H1 (cell line): ENCODE results near the gene SFMBT2. TPM values are rescaled to one million over a fixed set of nuclear protein-coding genes. Genes with fewer than 3 reads are reported as not detected.

Source experiments
- CTCF ChIA-PET: fragments of 300-600 bp; sonication (Branson Sonifier 250); formaldehyde crosslinking; loops from one replicate; lab custom pipeline; 2021; ENCODE audit not compliant: partially characterized antibody; lab: Charles Lee
- POLR2A ChIA-PET: fragments of 300-600 bp; sonication (Branson Sonifier 250); formaldehyde crosslinking; loops from one replicate; lab custom pipeline; 2021; ENCODE audit warnings: inconsistent platforms; ENCODE audit not compliant: partially characterized antibody; lab: Charles Lee
- DNase-seq, 2 experiments: peaks; one replicate each; pipeline versions ENCODE4 v3.0.0 to v3.0.0-alpha.2; 2010 to 2022; ENCODE audit warnings: low spot score in 2 of 2, low read depth in 1 of 2, mixed read lengths in 1 of 2
- FAIRE-seq: peaks from 2 replicates; lab custom pipeline; 2011; peaks lifted over from hg19 to GRCh38; lab: Jason Lieb, UNC
- H2AFZ ChIP-seq: 2 replicates; pipeline ENCODE4 v1.8.1; 2012; ENCODE audit warnings: low read length, inconsistent platforms
- H2AK5ac ChIP-seq: 2 replicates; pipeline ENCODE4 v1.6.1; 2013; ENCODE audit warnings: low read depth, low read length
- H2BK120ac ChIP-seq: replicated peaks from 2 replicates; pipeline ENCODE3; 2013; ENCODE audit warnings: low read depth, low read length, inconsistent platforms
- H2BK12ac ChIP-seq: 2 replicates; pipeline ENCODE4 v1.6.1; 2013; ENCODE audit warnings: low read depth, low read length
- H2BK15ac ChIP-seq: 2 replicates; pipeline ENCODE4 v1.6.1; 2013; ENCODE audit warnings: low read length
- H2BK20ac ChIP-seq: 2 replicates; pipeline ENCODE4 v1.6.1; 2013; ENCODE audit warnings: low read length
- H2BK5ac ChIP-seq: 2 replicates; pipeline ENCODE4 v1.6.1; 2013; ENCODE audit warnings: low read depth, low read length
- H3K14ac ChIP-seq: 2 replicates; pipeline ENCODE4 v1.6.1; 2013; ENCODE audit warnings: inconsistent platforms; ENCODE audit not compliant: insufficient read length
- H3K18ac ChIP-seq: 2 replicates; pipeline ENCODE4 v1.6.1; 2013; ENCODE audit warnings: low read length; ENCODE audit errors: extremely low read depth
- H3K23ac ChIP-seq: 2 replicates; pipeline ENCODE4 v1.6.1; 2013; ENCODE audit warnings: inconsistent platforms; ENCODE audit not compliant: insufficient read length
- H3K23me2 ChIP-seq: 2 replicates; pipeline ENCODE4 v1.6.1; 2013; ENCODE audit warnings: low read depth, low read length
- H3K27ac ChIP-seq: 2 replicates; pipeline ENCODE4 v1.6.1; 2011; ENCODE audit warnings: low read depth, low read length, inconsistent platforms
- H3K27me3 ChIP-seq, 4 experiments: replicated peaks in 1 of 4; 1 replicate in 1 of 4; 2 replicates in 3 of 4; pipeline versions ENCODE4 v1.6.1 to v1.8.1; 2011 to 2013; ENCODE audit warnings: low read length in 3 of 4, mild to moderate bottlenecking in 3 of 4, inconsistent platforms in 2 of 4, mixed read lengths in 2 of 4, moderate library complexity in 1 of 4; ENCODE audit not compliant: control insufficient read depth in 3 of 4, insufficient read depth in 3 of 4; ENCODE audit errors: extremely low read depth in 1 of 4
- H3K36me3 ChIP-seq, 4 experiments: 2 replicates each; pipeline versions ENCODE4 v1.6.1 to v1.8.1; 2011 to 2013; ENCODE audit warnings: mild to moderate bottlenecking in 4 of 4, low read length in 3 of 4, moderate library complexity in 2 of 4, control low read depth in 1 of 4, inconsistent platforms in 1 of 4; ENCODE audit not compliant: insufficient read depth in 4 of 4, control insufficient read depth in 2 of 4
- H3K4ac ChIP-seq: replicated peaks from 2 replicates; pipeline ENCODE3; 2013; ENCODE audit warnings: low read length, low read depth, mixed read lengths, inconsistent platforms; ENCODE audit not compliant: insufficient read length
- H3K4me1 ChIP-seq, 4 experiments: replicated peaks in 1 of 4; 1 replicate in 1 of 4; 2 replicates in 3 of 4; pipeline versions ENCODE4 v1.6.1 to v1.8.1; 2011 to 2013; ENCODE audit warnings: low read length in 3 of 4, inconsistent platforms in 2 of 4, mixed read lengths in 1 of 4; ENCODE audit not compliant: insufficient read depth in 4 of 4, control insufficient read depth in 3 of 4
- H3K4me2 ChIP-seq, 2 experiments: 2 replicates each; pipeline versions ENCODE4 v1.6.1 to v1.8.1; 2011 to 2013; ENCODE audit warnings: low read depth in 2 of 2, low read length in 2 of 2, control low read depth in 1 of 2, inconsistent platforms in 1 of 2, mild to moderate bottlenecking in 1 of 2; ENCODE audit not compliant: insufficient read depth in 1 of 2
- H3K4me3 ChIP-seq, 4 experiments: fragments of 200-600, 300-600 bp in 1 of 4; sonication (generic), shearing (Covaris generic), sonication (Bioruptor Twin) in 1 of 4; 2 replicates each; pipeline versions ENCODE4 v1.5.1 to v1.8.1; 2011 to 2016; ENCODE audit warnings: low read length in 4 of 4, low read depth in 3 of 4, control low read depth in 2 of 4, inconsistent platforms in 2 of 4, mild to moderate bottlenecking in 2 of 4, mixed read lengths in 1 of 4, moderate library complexity in 1 of 4; ENCODE audit not compliant: insufficient read depth in 2 of 4; ENCODE audit errors: extremely low read depth in 1 of 4
- H3K56ac ChIP-seq: replicated peaks from 2 replicates; pipeline ENCODE3; 2013; ENCODE audit warnings: low read depth, mild to moderate bottlenecking, mixed read lengths, low read length, inconsistent platforms; ENCODE audit not compliant: insufficient read length
- H3K79me1 ChIP-seq: 2 replicates; pipeline ENCODE4 v1.6.1; 2013; ENCODE audit warnings: low read depth, low read length, control low read depth
- H3K79me2 ChIP-seq, 2 experiments: 2 replicates each; pipeline versions ENCODE4 v1.6.1 to v1.8.1; 2012 to 2013; ENCODE audit warnings: low read length in 2 of 2, mild to moderate bottlenecking in 2 of 2, inconsistent platforms in 1 of 2; ENCODE audit not compliant: insufficient read depth in 2 of 2, control insufficient read depth in 1 of 2
- H3K9ac ChIP-seq, 4 experiments: replicated peaks in 1 of 4; 1 replicate in 1 of 4; 2 replicates in 3 of 4; pipeline versions ENCODE4 v1.6.1 to v1.8.1; 2011 to 2013; ENCODE audit warnings: low read depth in 3 of 4, low read length in 3 of 4, control low read depth in 2 of 4, mild to moderate bottlenecking in 2 of 4, moderate library complexity in 2 of 4, inconsistent platforms in 1 of 4; ENCODE audit errors: extremely low read depth in 1 of 4
- H3K9me3 ChIP-seq, 2 experiments: 2 replicates each; pipeline versions ENCODE4 v1.6.1 to v1.8.1; 2012 to 2013; ENCODE audit warnings: mild to moderate bottlenecking in 2 of 2, moderate library complexity in 2 of 2, control low read depth in 1 of 2, inconsistent platforms in 1 of 2, low read depth in 1 of 2, low read length in 1 of 2, mixed read lengths in 1 of 2; ENCODE audit not compliant: insufficient read depth in 2 of 2
- H4K20me1 ChIP-seq, 2 experiments: replicated peaks in 1 of 2; 2 replicates each; pipeline versions ENCODE3 to v1.8.1; 2011 to 2013; ENCODE audit warnings: inconsistent platforms in 2 of 2, low read length in 2 of 2, mild to moderate bottlenecking in 1 of 2; ENCODE audit not compliant: insufficient read depth in 2 of 2, control insufficient read depth in 1 of 2
- H4K5ac ChIP-seq: 2 replicates; pipeline ENCODE4 v1.6.1; 2013; ENCODE audit warnings: low read length, low read depth, mixed read lengths, inconsistent platforms; ENCODE audit not compliant: insufficient read length
- H4K8ac ChIP-seq: 2 replicates; pipeline ENCODE4 v1.8.0; 2013; ENCODE audit warnings: mild to moderate bottlenecking, moderate library complexity, low read length, inconsistent platforms; ENCODE audit not compliant: insufficient read depth; ENCODE audit errors: extremely low read depth
- H4K91ac ChIP-seq: replicated peaks from 2 replicates; pipeline ENCODE3; 2013; ENCODE audit warnings: low read length, mixed read lengths, inconsistent platforms; ENCODE audit not compliant: insufficient read length
- ASH2L ChIP-seq: fragments of 200-600, 300-600 bp; sonication (generic); IDR thresholded peaks from one replicate; pipeline ENCODE4 v1.7.1; 2017; ENCODE audit warnings: low read length
- BCL11A ChIP-seq, 2 experiments: IDR thresholded peaks; one replicate each; pipeline ENCODE4 v1.6.1; 2011; ENCODE audit warnings: low read depth in 2 of 2, low read length in 2 of 2, mild to moderate bottlenecking in 2 of 2
- EGR1 ChIP-seq: IDR thresholded peaks from 2 replicates; pipeline ENCODE4 v1.6.1; 2011; ENCODE audit warnings: low read depth, low read length, borderline replicate concordance
- EP300 ChIP-seq, 2 experiments: IDR thresholded peaks; 1 replicate in 1 of 2; 2 replicates in 1 of 2; pipeline ENCODE4 v1.6.1; 2011 to 2012; ENCODE audit warnings: low read depth in 2 of 2, low read length in 2 of 2, mild to moderate bottlenecking in 2 of 2, borderline replicate concordance in 1 of 2, inconsistent platforms in 1 of 2, moderate library complexity in 1 of 2
- HDAC6 ChIP-seq: IDR thresholded peaks from one replicate; pipeline ENCODE4 v1.7.1; 2012; ENCODE audit warnings: low read depth, mild to moderate bottlenecking, inconsistent platforms, low read length, moderate library complexity
- NANOG ChIP-seq: IDR thresholded peaks from 2 replicates; pipeline ENCODE4 v1.6.1; 2011; ENCODE audit warnings: low read length, low read depth, mild to moderate bottlenecking, inconsistent platforms; ENCODE audit not compliant: insufficient read depth, poor library complexity, severe bottlenecking
- PHF8 ChIP-seq: fragments of 200-600 bp; sonication (generic); conservative IDR thresholded peaks from 2 replicates; pipeline ENCODE4 v1.7.1; 2012; ENCODE audit warnings: low read depth, mild to moderate bottlenecking, inconsistent platforms, low read length, moderate library complexity
- POLR2AphosphoS5 ChIP-seq: IDR thresholded peaks from 2 replicates; pipeline ENCODE4 v1.6.1; 2011; ENCODE audit warnings: low read depth, low read length
- RBBP5 ChIP-seq: IDR thresholded peaks from 2 replicates; pipeline ENCODE4 v1.7.1; 2012; ENCODE audit warnings: low read depth, mild to moderate bottlenecking, inconsistent platforms, low read length, moderate library complexity, borderline replicate concordance
- RFX5 ChIP-seq: IDR thresholded peaks from 2 replicates; pipeline ENCODE4 v1.6.1; 2011; ENCODE audit warnings: low read depth, low read length, improper control_type of control experiment, borderline replicate concordance
- SRF ChIP-seq: IDR thresholded peaks from 2 replicates; pipeline ENCODE4 v1.6.1; 2011; ENCODE audit warnings: mild to moderate bottlenecking, low read depth, low read length, moderate library complexity
- WGBS, 2 experiments: shearing (Covaris generic) in 1 of 2; methylation state at CpG; one replicate each; pipeline versions ENCODE4 v1.1.6 to v1.1.7; 2013 to 2015; ENCODE audit warnings: low lambda C conversion rate in 2 of 2, mixed read lengths in 2 of 2, inconsistent platforms in 1 of 2, low coverage in 1 of 2, missing lambda C conversion rate in 1 of 2; ENCODE audit not compliant: insufficient replicate concordance in 2 of 2, insufficient coverage in 1 of 2, insufficient read length in 1 of 2; ENCODE audit errors: extremely low coverage in 1 of 2, missing lambda C conversion rate in 1 of 2; 5-methylcytosine and 5-hydroxymethylcytosine counted together
- polyA plus RNA-seq, 7 experiments: library from polyadenylated mRNA; depleted of rRNA in 3 of 7; stranded (reverse) in 5 of 7; unstranded in 2 of 7; fragments of >200 nt in 5 of 7; fragments of 200-250 nt in 2 of 7; gene quantifications; 1 replicate in 5 of 7; 2 replicates in 1 of 7; 4 replicates in 1 of 7; pipeline versions ENCODE4 v1.2.1 to v1.2.3, GENCODE V29; 2011 to 2013; ENCODE audit warnings: missing spikeins in 2 of 7, mixed read lengths in 2 of 7
- total RNA-seq: library from RNA; stranded (reverse); fragmentation: NEBNext Ultra II Directional; extraction: Animal tissue kit (Norgen Biotek cat#: 25700); gene quantifications from 2 replicates; pipeline ENCODE4 v1.2.1, GENCODE V29; 2021
- TF ChIP-seq, protein P1 (sequence below): IDR thresholded peaks from 2 replicates; pipeline ENCODE4 v1.6.1; 2012; ENCODE audit warnings: inconsistent platforms
- TF ChIP-seq, protein P2 (sequence below): IDR thresholded peaks from 2 replicates; pipeline ENCODE4 v1.6.1; 2011; ENCODE audit warnings: low read depth, mild to moderate bottlenecking, low read length; ENCODE audit not compliant: insufficient read depth

Gene SFMBT2
- total and polyA plus RNA-seq, 2 of the 8 experiments (the other 6 are each of a cell fraction or from before 2014, with no cell fraction given): 2.9 to 11.0 TPM

DNA sequence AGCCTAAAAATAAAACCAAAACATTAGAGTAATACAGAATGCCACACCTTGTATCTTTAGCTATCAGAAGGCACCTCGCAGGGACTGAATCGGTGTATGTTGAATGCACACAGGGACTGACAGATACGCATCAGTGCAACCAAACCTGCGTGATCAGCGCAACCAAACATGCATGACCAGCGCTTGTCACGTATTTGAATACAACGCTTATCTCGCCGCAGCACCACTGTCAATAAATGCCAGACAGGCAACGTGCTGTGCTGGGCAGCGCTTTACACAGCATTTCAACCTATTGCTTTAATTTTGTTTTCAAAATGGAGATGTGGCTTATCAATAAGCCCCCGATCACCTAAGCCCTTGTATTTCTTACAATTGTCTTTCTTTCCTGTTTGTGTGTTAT is 242.4 kb downstream of the SFMBT2 start:
- H3K4me3 ChIP-seq: no peak overlapping the region
- H3K9me3 ChIP-seq: no peaks in the 10 kb centered on the region
- no peak overlapping the region for H2AK5ac ChIP-seq
- H4K5ac ChIP-seq: no peak overlapping the region
- H3K27me3 ChIP-seq: no peaks in the 10 kb centered on the region
- H2BK15ac ChIP-seq: no peak overlapping the region
- H4K20me1 ChIP-seq: peaks cover 0 to 2% of the 10 kb centered on the region in 2 experiments
- no peak overlapping the region for H2BK20ac ChIP-seq
- no peak overlapping the region for H3K9ac ChIP-seq
- H2BK12ac ChIP-seq: no peak overlapping the region
- no peak overlapping the region for H2AFZ ChIP-seq
- ChIA-PET CTCF (interaction anchor here (1.2 kb wide), 1 partner anchor 47 kb away, joined by 6 read pairs; no protein-coding TSS in a partner anchor), POLR2A (no interaction called here)
- no peaks in the 10 kb centered on the region for H3K79me2 ChIP-seq
- no peak overlapping the region for H3K4ac ChIP-seq
- no peak overlapping the region for H3K27ac ChIP-seq
- peaks cover 2 to 9% (median 4%) of the 10 kb centered on the region in 4 experiments; a peak in 5 of 8 replicates for H3K36me3 ChIP-seq
- no peak overlapping the region for H3K56ac ChIP-seq
- H3K18ac ChIP-seq: no peak overlapping the region
- DNase-seq: no peak
- H4K8ac ChIP-seq: no peak overlapping the region
- no peak overlapping the region for H3K14ac ChIP-seq
- H2BK5ac ChIP-seq: no peak overlapping the region
- no peaks in the 10 kb centered on the region for H3K23me2 ChIP-seq
- FAIRE-seq: no peak
- no peaks in the 10 kb centered on the region for H3K79me1 ChIP-seq
- no peak overlapping the region for H2BK120ac ChIP-seq
- H4K91ac ChIP-seq: no peak overlapping the region
- no peak overlapping the region for H3K4me2 ChIP-seq
- H3K23ac ChIP-seq: no peak overlapping the region
- WGBS, 2 experiments: 94% methylated on average over 13 of the region's 13 CpGs; no CpG with 5 or more reads in 1 of the 2 experiments
- H3K4me1 ChIP-seq: no peaks in the 10 kb centered on the region
- TF ChIP-seq SRF (no peak), BCL11A (IDR thresholded peaks at IDR 0.05; ENCODE audit: low read depth in 2 of 2, low read length in 2 of 2) (no peak), HDAC6 (no peak), RBBP5 (no peak), RFX5 (no peak), NANOG (no peak), POLR2AphosphoS5 (no peak), EP300 (IDR thresholded peaks at IDR 0.05; ENCODE audit: borderline replicate concordance in 1 of 2, low read depth in 2 of 2, low read length in 2 of 2) (no peak), ASH2L (no peak), EGR1 (no peak), PHF8 (no peak)
- TF ChIP-seq, protein P1, sequence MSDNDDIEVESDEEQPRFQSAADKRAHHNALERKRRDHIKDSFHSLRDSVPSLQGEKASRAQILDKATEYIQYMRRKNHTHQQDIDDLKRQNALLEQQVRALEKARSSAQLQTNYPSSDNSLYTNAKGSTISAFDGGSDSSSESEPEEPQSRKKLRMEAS: no peak
- TF ChIP-seq, protein P2, sequence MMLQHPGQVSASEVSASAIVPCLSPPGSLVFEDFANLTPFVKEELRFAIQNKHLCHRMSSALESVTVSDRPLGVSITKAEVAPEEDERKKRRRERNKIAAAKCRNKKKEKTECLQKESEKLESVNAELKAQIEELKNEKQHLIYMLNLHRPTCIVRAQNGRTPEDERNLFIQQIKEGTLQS: no peak
